ENCODE results near the gene FAM241A.

The FAM241A gene

GRCh38 chr4:112119353-112119783 is 25.9 kb upstream of the FAM241A start:
- peak; percentile 23 for DNase-seq
- peaks cover 24% of the 10 kb centered on the region for H3K4me1 Mint-ChIP-seq
- peak overlapping the region; percentile 34 for H3K4me3 Mint-ChIP-seq
- H3K27me3 Mint-ChIP-seq = peaks cover 6% of the 10 kb centered on the region
- CTCF ChIA-PET = interaction anchor here (0.6 to 2.1 kb wide), 8 partner anchors 10 to 1742 kb away, joined by 3 to 4 read pairs (median 4); no protein-coding TSS in a partner anchor
- H3K27ac Mint-ChIP-seq = peak overlapping the region; percentile 90
- peaks cover 7% of the 10 kb centered on the region for H3K36me3 Mint-ChIP-seq
- peaks cover 8% of the 10 kb centered on the region for H3K9me3 Mint-ChIP-seq

DNA sequence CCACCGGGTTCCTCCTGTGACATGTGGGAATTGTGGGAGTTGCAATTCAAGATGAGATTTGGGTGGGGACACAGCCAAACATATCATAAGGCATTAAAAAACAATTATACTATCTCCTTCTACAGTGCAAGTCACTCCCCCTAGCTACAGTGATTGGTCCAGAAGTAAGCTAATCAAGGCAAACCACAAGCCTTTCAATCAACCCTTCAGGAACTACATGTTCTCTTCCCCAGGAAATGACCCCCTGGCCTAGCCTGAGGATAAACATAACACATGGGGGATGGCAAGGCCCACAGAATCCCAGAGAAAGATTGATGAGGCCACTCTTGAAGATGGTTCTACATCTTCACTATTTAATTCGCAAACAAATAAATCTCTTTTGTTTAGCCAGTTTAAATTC is 25.2 kb upstream of the FAM241A start:
- peak overlapping the region; percentile 90 for H3K27ac Mint-ChIP-seq

GRCh38 chr4:112125416-112125815 is 19.8 kb upstream of the FAM241A start:
- DNase-seq = no peak
- H3K4me3 Mint-ChIP-seq = no peak overlapping the region
- CTCF ChIA-PET = no interaction called here
- H3K27ac Mint-ChIP-seq = no peak overlapping the region
- H3K36me3 Mint-ChIP-seq = peaks cover 2% of the 10 kb centered on the region
- peaks cover 18% of the 10 kb centered on the region for H3K27me3 Mint-ChIP-seq
- H3K4me1 Mint-ChIP-seq = peaks cover 6% of the 10 kb centered on the region
- no peaks in the 10 kb centered on the region for H3K9me3 Mint-ChIP-seq

More for the DNA sequence above, 25.2 kb upstream of the FAM241A start:
- Mint-ChIP-seq H3K4me3 (no peak overlapping the region), H3K27me3 (peaks cover 6% of the 10 kb centered on the region), H3K4me1 (peaks cover 24% of the 10 kb centered on the region), H3K9me3 (peaks cover 8% of the 10 kb centered on the region), H3K36me3 (peaks cover 7% of the 10 kb centered on the region)
- CTCF ChIA-PET = interaction anchor here (1.1 to 2.1 kb wide), 5 partner anchors 9 to 169 kb away, joined by 3 to 4 read pairs (median 3); no protein-coding TSS in a partner anchor
- DNase-seq = no peak

DNA sequence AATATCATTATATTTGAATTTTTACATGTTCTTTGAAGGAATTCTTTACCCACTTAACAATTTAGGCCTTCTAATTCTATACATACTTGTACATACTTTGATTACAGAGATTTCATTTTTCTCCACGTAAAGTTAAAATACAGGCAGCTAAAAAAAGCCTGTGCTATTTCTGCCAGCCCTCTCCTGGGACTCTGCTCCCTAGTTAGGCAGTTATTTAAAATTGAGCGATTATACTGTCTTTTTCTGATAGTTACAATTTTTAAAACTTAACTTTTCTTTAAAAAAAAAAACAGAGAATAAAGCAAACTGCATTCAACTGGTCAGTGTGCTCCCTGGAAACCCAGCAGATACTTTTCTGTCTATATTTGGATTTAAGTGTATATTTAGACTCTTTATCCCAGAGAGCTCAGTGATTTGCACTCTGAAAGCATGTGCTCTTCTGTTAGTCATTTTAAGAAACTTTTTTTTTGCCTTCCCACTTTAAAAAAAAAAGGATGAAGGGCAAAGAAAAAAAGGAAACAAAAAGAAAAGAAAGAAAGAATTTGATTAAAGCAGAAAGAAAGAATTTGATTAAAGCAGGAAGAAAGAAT is 18.1 kb upstream of the FAM241A start:
- Mint-ChIP-seq H3K9me3 (no peaks in the 10 kb centered on the region), H3K27ac (no peak overlapping the region), H3K4me1 (no peaks in the 10 kb centered on the region), H3K36me3 (no peaks in the 10 kb centered on the region), H3K27me3 (peaks cover 18% of the 10 kb centered on the region), H3K4me3 (no peak overlapping the region)
- CTCF ChIA-PET = no interaction called here
- DNase-seq = no peak

DNA sequence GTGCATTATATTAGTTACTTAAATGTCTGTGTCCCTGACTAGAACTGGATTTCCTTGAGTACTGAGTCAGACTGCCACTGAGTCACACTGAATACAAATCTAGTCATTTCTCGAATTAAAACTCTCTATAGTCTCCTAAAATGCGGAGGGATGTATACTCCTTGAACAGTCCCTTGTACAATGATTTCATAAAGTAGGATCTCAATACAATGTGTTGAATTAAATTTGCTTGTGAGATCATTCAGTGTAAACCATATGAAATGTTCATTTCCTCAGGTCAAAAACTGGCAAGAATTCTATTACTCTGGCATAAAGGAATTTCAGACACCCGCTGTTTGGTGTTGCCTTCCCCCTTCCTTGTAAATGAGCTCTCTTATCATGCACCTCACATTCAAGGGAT is 17.5 kb upstream of the FAM241A start:
- no peak for DNase-seq
- no peak overlapping the region for H3K27ac Mint-ChIP-seq
- CTCF ChIA-PET = no interaction called here
- H3K9me3 Mint-ChIP-seq = no peaks in the 10 kb centered on the region
- peaks cover 19% of the 10 kb centered on the region for H3K27me3 Mint-ChIP-seq
- H3K4me1 Mint-ChIP-seq = no peaks in the 10 kb centered on the region
- H3K4me3 Mint-ChIP-seq = no peak overlapping the region
- no peaks in the 10 kb centered on the region for H3K36me3 Mint-ChIP-seq

DNA sequence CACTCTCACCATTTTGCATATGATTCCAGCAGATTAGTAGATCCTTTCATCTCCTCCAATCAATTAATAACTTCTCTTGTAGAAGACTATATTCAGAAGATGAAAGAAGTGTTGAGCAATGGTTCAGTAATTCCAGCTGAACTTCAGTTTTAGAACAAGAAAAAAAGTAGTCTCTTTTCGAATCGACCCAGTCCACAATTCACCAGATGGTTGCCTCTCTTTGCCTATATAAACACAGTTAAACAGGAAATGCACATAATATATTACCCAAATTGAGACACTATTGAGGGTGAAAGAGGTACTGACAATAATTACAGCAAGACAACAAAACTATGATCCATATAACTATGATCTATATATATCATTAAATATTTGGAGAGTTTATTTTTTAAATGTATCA is 16.8 kb upstream of the FAM241A start:
- DNase-seq = no peak
- Mint-ChIP-seq H3K27ac (no peak overlapping the region), H3K36me3 (no peaks in the 10 kb centered on the region), H3K4me1 (no peaks in the 10 kb centered on the region), H3K4me3 (no peak overlapping the region), H3K9me3 (no peaks in the 10 kb centered on the region), H3K27me3 (peaks cover 23% of the 10 kb centered on the region)
- CTCF ChIA-PET = interaction anchor here (1.5 kb wide), 1 partner anchor 8 kb away, joined by 4 read pairs; no protein-coding TSS in a partner anchor

DNA sequence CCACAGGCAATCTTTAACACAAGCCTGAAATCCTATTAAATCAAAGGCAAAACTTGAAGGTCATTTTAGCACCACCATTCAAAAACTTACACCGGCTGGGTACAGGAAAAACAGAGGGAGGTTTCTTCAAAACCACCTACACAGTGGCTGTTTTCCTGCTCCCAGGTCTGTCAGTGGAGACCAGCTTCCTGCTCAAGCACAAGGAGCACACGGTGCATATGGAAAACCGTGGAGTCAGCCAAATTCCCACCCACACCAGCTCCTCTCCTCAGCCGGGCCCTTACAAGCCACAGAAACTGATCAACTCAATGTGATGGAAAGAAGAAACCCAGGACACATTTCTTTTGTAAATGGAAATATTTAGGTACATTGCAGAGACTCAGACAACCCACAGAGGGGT is 14.3 kb upstream of the FAM241A start:
- H3K4me3 Mint-ChIP-seq = no peak overlapping the region
- no peaks in the 10 kb centered on the region for H3K4me1 Mint-ChIP-seq
- no peak overlapping the region for H3K27ac Mint-ChIP-seq
- H3K9me3 Mint-ChIP-seq = no peaks in the 10 kb centered on the region
- no peak for DNase-seq
- no peaks in the 10 kb centered on the region for H3K36me3 Mint-ChIP-seq
- H3K27me3 Mint-ChIP-seq = peaks cover 20% of the 10 kb centered on the region
- CTCF ChIA-PET = interaction anchor here (1.8 kb wide), 1 partner anchor 9 kb away, joined by 6 read pairs; no protein-coding TSS in a partner anchor

GRCh38 chr4:112136551-112136950 is 8.7 kb upstream of the FAM241A start:
- Mint-ChIP-seq H3K36me3 (no peaks in the 10 kb centered on the region), H3K27ac (no peak overlapping the region), H3K4me1 (peaks cover 7% of the 10 kb centered on the region), H3K4me3 (no peak overlapping the region), H3K27me3 (peaks cover 12% of the 10 kb centered on the region), H3K9me3 (no peaks in the 10 kb centered on the region)
- CTCF ChIA-PET = no interaction called here
- DNase-seq = no peak

DNA sequence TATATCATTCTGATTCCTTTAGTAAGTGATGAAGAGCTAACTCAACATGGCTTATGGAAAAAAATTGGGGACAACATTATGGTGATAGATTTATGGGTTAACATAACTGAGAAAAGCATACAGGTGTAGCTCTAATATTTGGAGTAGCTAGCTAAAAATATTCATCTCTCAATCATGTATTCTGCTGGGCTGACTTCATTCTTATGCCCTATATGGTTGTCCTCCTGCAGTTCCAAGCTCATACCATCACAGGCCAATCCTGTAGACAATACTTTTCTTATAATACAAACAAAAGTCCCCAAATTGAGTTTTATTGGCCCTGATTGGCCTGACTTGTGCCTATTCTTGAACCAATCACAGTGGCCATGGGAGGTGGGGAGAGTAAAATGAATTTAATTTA is 6.7 kb upstream of the FAM241A start:
- CTCF ChIA-PET = interaction anchor here (0.7 kb wide), 1 partner anchor 9 kb away, joined by 3 read pairs; no protein-coding TSS in a partner anchor
- H3K9me3 Mint-ChIP-seq = no peaks in the 10 kb centered on the region
- H3K4me3 Mint-ChIP-seq = no peak overlapping the region
- H3K27me3 Mint-ChIP-seq = peaks cover 8% of the 10 kb centered on the region
- peaks cover 10% of the 10 kb centered on the region for H3K4me1 Mint-ChIP-seq
- DNase-seq = no peak
- no peak overlapping the region for H3K27ac Mint-ChIP-seq
- no peaks in the 10 kb centered on the region for H3K36me3 Mint-ChIP-seq

GRCh38 chr4:112140536-112140935 is 4.7 kb upstream of the FAM241A start:
- Mint-ChIP-seq H3K27ac (no peak overlapping the region), H3K9me3 (no peaks in the 10 kb centered on the region), H3K4me1 (peaks cover 19% of the 10 kb centered on the region), H3K27me3 (peaks cover 4% of the 10 kb centered on the region), H3K4me3 (no peak overlapping the region), H3K36me3 (no peaks in the 10 kb centered on the region)
- DNase-seq = no peak
- CTCF ChIA-PET = interaction anchor here (0.6 to 1.4 kb wide), 2 partner anchors 10 to 32 kb away, joined by 3 to 6 read pairs; no protein-coding TSS in a partner anchor

DNA sequence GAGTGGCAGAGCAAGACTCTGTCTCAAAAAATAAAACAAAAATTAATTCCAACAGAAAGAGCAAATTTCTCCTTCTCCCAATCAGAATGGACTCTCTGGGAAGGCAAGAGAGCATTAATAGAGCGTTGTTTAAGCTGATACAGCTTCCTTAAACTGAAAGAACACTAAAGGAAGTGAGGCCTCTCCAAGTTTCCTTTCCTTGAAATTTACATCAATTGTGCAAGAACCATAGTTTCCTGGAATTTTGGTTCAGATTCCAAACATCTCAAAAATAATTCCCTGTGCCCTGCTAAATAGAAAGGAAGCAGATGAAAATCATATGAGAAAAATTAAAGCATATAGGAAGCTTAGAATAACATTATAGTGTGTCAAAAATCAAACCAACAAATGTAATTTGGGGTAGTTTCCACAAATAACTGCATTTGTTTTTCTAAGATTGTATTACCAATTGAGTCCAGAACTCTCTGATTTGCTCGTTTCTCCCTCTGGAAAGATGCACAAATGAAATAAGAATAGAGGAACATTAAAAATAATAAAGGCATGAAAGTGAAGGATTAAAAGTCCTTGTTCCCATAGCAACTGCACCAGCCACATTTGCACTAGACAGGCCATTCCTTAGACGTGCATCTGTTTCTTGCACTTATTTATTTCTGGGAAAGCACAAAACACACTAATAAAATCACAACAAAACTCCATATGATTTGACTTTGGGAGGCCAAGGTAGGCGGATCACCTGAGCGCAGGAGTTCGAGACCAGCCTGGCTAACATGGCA is 3.7 kb upstream of the FAM241A start:
- Mint-ChIP-seq H3K27ac (no peak overlapping the region), H3K36me3 (no peaks in the 10 kb centered on the region), H3K27me3 (no peaks in the 10 kb centered on the region), H3K4me1 (peaks cover 24% of the 10 kb centered on the region), H3K4me3 (no peak overlapping the region), H3K9me3 (no peaks in the 10 kb centered on the region)
- no peak for DNase-seq
- CTCF ChIA-PET = no interaction called here

DNA sequence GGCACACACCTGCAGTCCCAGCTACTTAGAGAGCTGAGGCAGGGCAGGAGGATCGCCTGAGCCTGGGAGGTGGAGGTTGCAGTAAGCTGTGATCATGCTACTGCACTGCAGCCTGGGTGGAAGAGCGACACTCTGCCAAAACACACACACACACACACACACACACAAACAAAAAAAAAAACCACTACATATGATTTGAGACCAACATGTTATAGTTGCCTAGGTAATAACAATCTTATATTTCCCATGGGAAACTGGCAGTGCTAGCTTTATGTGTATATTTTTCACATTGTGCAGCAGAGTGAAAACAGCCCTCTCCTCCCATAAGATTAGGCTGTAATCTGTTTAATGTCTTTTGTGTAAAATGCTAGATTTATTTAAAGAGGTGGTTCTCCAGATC is 3.1 kb upstream of the FAM241A start:
- Mint-ChIP-seq H3K27ac (no peak overlapping the region), H3K9me3 (no peaks in the 10 kb centered on the region), H3K4me1 (peaks cover 30% of the 10 kb centered on the region), H3K36me3 (no peaks in the 10 kb centered on the region), H3K4me3 (no peak overlapping the region), H3K27me3 (no peaks in the 10 kb centered on the region)
- no peak for DNase-seq
- CTCF ChIA-PET = no interaction called here

DNA sequence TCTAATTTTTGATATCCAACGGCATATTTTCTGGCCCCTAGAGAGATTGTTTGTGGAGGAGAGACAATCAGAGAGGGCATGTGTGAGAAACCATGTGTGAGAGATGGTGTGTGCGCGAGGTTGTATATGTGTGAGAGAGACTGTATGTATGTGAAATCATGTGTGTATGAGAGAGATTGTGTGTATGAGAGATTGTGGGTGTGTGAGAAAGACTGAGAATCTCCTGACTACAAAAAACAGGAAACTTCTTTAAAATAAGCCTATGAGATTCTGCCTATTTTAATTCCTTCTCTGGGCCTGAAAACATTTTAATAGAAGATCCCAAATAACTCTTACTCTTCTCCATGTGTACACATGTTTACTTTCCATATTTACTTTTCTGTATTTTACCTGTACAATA is 1.5 kb upstream of the FAM241A start:
- CTCF ChIA-PET = no interaction called here
- Mint-ChIP-seq H3K27me3 (no peaks in the 10 kb centered on the region), H3K4me3 (no peak overlapping the region), H3K36me3 (no peaks in the 10 kb centered on the region), H3K27ac (no peak overlapping the region), H3K4me1 (peaks cover 41% of the 10 kb centered on the region), H3K9me3 (no peaks in the 10 kb centered on the region)
- DNase-seq = no peak

DNA sequence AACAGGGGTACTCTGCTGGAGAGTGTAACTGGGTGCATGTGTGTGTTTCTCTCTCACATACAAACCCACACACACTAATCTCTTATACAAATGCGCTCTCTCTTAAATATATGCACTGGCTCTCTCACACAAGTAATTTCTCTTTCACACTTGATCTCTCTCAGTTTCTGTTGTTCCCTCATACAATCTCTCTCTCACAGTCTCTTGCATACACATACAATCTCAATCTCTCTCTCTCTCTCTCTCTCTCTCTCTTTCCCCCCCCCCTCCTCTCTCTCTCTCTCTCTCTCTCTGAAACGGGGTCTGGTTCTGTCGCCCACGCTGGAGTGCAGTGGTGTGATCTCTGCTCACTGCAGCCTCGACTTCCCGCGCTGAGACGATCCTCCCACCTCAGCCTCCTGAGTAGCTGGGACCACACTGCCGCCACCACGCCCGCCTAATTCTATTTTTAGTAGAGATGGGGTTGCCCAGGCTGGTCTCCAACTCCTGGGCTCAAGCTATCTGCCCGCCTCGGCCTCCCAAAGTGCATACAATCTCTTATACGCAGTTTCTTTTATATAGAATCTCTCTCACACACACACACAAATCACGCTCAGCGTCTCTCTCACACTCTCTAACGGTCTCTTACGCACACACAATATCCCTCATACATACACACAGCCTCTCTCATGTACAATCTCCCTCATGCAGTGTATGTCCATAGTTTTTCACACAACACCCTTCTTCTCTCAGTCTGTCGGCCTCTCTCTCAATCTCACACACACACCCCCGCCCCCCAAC is 518 bp upstream of the FAM241A start:
- peaks cover 41% of the 10 kb centered on the region for H3K4me1 Mint-ChIP-seq
- H3K27ac Mint-ChIP-seq = peak overlapping the region; percentile 77
- no peaks in the 10 kb centered on the region for H3K9me3 Mint-ChIP-seq
- no peaks in the 10 kb centered on the region for H3K27me3 Mint-ChIP-seq
- peak overlapping the region; percentile 70 for H3K4me3 Mint-ChIP-seq
- DNase-seq = peak; percentile 23
- CTCF ChIA-PET = no interaction called here
- H3K36me3 Mint-ChIP-seq = no peaks in the 10 kb centered on the region
